GM03348 (cell line): Measurements from ENCODE around the gene COL8A2.

ENCODE experiments used
- DNase-seq: peaks from one replicate; pipeline ENCODE4 v3.0.0; 2012; ENCODE audit warnings: low spot score

COL8A2 gene

DNA sequence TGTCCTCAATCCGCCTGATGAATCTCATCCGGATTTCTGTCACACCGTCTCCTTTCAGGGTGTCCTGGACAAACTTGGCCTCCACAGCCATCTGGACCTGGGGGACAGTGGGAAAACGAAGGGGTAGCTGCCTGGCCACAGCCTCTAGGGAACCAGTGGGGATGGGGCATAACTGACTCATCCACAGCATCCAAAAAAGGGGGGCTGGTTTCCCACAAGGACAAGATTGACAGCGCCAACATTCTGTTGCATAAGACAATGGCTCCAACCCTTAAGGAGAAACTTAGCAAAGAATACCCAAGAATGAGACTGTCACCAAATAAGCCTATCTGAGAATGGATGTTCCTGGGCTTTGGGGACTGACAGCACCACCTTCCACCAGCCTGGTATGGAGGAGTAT is 12.2 kb upstream of the COL8A2 start:
- DNase-seq = peak; percentile 2

DNA sequence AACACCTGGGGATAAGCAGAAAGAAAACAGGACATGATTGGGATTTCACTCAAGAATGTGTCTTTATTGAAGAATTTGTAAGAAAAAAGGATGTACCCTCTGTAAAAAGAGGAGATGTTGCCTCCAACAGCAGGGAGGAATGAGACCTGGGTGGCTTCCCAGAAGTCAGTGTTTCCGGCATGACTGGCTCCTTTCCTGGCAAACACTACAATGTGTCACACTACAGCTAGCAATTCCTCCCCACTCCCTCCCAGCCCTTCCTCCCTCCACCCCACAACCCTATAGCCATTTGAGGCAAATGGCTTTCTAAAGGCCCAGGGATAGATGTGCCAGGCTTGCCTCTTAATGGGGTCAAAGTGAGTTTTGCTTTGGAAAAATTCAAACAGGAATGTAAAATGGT is 11.5 kb upstream of the COL8A2 start:
- DNase-seq = peak; percentile 90

DNA sequence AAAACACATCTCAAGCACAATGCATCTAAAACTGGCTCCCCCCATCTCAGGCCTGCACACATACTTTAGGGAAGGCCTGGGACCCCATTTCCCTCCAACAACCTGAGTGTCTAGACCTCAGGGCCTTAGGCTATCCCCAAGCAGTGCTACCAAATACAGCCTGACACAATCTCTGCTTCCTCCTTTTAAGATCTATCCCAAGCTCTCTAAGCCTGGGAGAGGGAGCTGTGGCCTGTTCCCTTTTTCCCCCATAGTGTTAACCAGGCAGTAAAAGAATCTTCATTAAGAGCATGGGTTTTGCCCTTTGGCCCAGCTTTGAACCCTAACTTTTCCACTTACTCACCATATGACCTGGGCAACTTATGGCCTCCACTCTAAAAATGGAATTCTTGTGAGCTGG is 10.8 kb upstream of the COL8A2 start:
- DNase-seq = no peak

DNA sequence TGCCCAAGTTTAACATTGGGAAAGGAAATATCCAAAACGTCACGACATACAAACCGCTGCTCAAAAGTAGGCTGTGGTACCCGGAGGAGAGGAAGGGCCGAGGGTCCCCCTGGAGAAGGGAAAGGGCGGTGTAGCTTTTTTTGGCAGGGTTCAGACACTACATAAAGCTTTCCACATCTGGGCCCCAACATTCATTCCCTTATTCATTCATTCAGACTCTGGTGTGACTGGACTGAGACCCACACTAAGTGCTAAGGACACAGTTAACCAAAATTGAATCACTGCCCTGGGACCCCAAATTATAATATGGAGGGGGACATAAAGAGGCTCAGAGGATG is 10.3 kb upstream of the COL8A2 start:
- peak; percentile 2 for DNase-seq

- peak; percentile 73 for DNase-seq
Observed at GRCh38 chr1:36134505-36135329, 9.7 kb upstream of the COL8A2 start.

DNA sequence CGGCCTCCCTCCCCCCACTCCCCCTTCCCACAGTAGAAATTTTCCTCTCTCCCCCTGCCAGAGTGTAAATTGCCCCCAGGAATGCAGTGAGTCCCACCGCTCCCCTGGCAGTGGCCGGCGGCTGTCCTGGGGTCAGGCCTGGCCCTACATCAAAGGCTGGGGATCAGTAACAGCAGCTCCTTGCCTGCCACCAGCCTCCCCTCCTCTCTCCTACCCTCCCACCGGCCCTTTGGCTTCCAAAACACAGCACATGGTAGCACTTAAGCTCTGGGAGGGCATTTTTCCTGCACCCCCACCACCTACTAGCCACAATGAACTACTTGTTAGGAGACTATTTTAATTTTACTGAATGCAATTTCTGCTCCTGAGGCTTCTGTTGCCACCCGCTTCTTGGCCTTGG is 9.0 kb upstream of the COL8A2 start:
- peak; percentile 10 for DNase-seq

DNA sequence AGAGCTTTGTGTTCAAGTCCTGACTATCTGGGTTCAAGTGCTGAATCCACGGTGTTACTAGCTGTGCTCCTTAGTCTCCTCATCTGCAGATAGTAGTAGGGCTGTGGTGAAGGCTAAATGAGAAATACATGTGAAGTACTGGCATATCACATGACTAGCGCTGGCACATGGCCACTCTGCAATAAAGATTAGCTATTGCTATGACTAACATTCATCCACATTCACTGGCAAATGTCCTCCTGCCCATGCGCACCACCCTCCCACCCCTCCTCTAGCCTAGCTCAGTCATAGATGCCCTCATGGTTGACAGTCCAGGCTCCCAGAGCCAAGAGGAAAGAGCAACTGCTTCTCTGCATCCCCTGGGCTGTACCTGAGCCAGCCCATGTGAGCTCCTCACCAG is 8.5 kb upstream of the COL8A2 start:
- peak; percentile 96 for DNase-seq

- DNase-seq = no peak
Observed at GRCh38 chr1:36132029-36132428, 7.0 kb upstream of the COL8A2 start.

DNA sequence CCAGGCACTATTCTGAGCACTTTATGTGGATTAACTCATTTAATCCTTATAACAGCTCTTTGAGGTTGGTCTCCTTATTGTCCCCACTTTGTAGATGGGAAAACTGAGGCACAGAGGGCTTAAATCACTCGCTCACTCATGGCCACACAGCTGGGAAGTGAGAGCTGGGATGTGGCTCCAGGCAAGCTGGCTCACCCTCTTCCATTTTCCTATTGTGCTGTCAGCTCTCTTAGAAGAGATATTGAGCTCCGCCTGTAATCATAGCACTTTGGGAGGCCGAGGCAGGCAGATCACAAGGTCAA is 3.8 kb upstream of the COL8A2 start:
- no peak for DNase-seq

GRCh38 chr1:36128126-36128904 is 3.3 kb upstream of the COL8A2 start:
- DNase-seq = peak; percentile 79

DNA sequence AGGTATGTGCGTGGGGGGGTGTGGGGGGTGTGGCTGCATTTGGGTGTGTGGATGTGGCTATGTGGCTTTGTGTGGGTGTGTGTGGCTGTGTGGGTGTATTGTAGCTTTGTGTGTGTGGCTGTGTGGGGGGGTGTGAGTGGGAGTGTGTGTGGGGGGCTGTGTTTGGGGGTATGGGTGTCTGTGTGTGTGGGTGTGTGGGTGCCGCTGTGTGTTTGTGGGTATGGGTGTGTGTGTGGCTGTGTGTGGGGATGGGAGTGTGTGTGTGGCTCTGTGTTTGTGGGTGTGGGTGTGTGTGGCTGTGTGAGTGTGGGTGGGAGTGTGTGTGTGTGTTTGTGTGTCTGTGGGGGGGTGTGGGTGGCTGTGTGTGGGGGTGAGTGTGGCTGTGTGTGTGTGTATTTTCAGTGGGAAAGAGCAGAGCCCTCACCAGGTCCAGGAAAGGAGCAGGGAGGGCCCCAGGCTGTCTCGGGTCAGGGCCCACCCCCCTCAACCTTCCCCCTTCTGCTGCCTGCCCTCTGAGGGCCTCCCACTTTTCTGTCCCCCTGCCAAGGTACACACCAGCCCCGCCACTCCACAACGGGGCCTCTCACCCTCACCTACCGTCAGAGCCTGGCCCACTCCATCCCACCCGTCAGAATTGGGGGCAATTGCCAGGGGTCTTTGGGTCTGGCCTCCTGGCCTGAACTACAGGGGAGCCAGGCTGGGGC is 1.9 kb upstream of the COL8A2 start:
- DNase-seq = no peak

DNA sequence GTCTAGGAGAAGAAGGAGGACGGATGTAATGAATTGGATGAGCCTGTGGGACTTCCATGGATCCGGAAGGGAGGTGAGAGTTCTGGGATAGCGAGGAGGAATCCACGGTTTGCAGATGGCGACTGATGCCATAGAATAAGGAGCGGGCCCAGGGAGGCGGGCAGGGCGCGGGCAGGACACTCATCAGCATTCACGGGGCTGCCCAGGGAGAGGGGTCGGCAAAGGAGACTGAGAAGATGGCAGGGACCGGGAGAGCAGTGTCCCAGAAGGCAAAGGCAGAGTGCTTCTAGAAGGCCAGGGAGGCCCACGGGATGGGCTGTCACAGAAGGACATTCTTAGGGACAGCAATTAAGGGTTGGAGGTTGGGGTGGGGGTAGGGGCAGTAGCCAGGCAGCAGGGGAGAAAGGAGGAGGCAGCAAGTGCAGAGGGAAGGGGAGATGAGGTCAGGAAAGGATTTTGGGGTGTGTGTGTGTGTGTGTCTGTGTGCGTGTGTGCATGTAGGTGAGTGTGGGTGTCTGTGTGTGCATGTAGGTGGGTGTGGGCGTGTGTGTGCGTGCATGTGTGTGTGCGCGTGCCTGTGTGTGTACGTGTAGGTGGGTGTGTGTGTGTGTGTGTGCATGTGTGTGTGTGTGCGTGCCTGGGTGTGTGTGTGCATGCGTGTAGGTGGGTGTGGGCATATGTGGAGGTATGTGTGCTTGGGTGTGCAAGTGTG is 1.1 kb upstream of the COL8A2 start:
- DNase-seq = no peak

DNA sequence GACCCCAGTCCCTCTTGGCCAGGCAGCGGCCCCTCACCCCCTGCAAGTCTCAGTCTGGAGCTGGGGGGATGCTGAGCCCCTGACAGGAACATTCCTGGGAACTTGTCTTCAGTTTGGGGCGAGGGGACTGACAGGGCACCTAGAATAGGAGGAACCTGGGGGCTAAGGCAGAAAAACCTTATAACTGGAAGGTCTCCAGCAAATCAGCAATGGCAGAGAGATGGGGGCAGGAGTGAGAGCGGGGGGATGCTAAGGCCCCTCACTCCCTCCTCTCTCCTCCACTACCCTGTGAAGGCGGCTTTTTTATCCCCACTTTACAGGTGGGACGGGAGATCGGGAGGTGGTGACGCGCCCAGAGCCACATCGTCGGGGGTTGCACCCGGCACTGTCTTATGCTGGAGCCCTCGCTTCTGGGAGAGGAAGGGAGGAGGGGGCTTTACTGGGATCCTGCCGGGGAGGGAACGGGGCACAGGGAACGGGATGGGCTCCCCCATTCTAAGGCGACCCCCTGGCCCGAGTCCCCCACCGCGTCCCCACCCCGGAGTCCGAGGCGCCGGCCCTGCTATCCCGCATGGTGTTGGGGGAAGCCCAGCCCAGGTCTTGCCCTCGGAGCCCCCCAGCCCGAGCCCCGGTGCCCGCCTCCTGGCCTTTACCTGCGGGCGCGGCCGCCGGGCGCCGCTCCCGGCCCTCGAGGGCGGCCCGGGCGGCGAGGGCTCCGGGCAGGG is 456 bp downstream of the COL8A2 start:
- no peak for DNase-seq

DNA sequence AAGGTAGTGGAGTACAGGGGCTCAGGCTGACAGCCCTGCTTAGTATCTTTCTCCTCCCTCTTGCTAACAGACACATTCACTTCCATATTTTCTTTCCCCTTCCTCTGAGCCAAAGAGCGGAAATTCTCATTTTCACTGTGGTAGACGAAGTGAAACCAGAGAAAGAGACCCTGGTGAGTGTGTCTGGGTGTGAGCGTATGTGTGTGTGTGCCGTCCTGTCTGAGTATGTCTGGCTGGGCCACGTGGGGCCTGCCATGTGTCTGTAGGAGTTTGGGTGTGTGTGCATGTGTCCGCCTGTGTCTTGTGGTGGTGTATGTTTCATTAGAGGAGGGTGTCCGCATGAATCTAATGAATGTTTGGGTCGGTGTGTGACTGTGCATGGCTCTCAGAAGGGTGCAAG is 1.7 kb downstream of the COL8A2 start:
- DNase-seq = no peak

- DNase-seq = no peak
Observed at GRCh38 chr1:36122062-36123030, 2.7 kb downstream of the COL8A2 start.

- DNase-seq = no peak
Observed at GRCh38 chr1:36119456-36119855, 5.6 kb downstream of the COL8A2 start.

DNA sequence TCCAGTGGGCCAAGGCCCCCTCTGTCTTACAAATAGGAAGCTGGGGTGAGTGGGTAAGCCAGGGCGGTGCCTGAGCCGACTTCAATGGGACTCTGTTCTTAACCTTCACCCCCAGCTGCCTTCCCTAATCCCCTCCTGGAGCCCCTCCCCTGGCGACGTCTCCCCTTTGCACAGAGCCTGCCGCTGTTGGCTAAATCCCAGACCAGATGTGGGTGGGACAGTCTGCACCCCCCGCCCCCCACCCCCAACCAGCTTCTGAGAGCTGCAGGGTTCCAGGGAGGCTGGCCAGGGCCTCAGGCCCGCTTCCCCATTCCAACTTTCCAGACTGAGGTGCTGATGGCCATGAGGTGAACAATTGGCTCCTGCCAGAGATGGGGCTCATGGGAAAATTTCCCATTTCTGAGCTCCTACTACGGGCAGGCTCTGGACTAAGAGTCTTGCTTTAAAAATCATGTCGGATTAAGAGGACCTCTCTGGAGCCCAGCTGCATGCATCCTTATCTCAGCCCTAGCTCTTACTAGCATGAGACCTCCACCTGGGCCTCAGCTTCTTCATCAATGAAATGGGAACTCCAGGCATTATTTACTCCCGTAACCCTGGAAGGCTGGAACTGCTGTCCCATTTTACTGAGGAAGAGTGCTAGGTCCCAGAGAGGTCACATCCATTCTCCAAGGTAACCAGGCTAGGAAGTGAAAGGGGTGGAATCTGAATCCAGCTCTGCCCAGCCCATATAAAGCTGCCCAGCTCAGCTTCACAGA is 6.4 kb downstream of the COL8A2 start:
- no peak for DNase-seq

DNA sequence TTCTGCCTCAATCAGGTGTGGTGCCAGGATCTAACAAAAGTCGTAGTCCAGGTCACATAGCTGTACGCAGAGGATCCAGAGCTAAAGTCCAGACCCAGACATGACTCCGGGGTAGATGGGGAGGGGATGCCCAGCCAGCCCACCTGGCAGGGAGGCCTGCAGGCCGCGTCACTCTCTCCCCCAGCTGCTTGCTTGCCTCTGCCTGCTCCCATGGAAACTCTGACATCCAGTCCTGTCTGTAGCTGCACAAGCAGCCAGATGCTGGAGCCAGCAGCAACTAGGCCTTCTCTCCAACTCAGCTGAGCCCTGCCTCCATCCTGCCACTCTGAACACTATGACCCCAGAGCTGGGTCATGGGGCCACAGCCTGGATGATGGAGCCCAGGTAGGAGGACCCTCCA is 8.1 kb downstream of the COL8A2 start:
- DNase-seq = no peak

DNA sequence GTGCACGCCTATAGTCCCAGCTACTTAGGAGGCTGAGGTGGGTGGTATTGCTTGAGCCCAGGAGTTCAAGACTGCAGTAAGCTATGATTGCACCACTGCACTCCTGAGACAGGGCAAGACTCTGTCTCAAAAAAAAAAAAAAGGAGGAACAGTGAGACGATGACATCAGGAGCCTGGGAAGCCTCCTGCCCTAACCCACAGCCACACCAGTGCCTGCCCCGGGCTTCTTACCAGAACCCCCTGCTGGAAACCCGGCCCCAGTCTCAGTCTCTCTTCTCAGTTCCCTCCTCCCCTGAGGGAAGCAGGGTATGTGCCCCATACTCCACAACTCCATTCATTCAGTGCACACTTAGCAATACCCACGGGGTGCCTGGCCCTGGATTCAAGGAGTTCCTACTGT is 9.1 kb downstream of the COL8A2 start:
- peak; percentile 79 for DNase-seq

GRCh38 chr1:36115200-36115669 is 9.8 kb downstream of the COL8A2 start:
- peak; percentile 93 for DNase-seq
